NCI-H748 (cell line): ENCODE data around the gene F3.

ENCODE experiments used
- DNase-seq: peaks from one replicate; lab custom pipeline; 2025; ENCODE audit not compliant: unreplicated experiment; lab: John Stamatoyannopoulos, UW

The F3 gene

DNA sequence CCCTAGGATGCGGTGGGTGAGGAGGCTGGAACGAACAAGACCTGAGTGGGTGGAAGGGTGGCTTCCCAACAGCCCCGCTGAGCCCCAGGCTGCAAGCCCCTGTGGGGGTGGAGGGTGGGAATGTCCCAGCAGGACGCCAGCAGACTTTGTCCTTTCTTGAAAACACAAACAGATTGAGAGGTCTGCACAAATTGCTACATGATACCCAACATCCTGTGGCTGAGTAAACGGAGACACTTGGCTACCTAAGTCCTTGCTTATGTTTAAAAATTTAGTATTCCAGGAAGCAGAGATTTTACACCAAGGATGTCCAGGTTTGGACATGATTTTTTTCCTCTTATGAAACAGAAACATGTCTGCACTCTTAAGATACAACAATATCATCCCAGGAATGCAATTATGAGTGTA, 11.8 kb upstream of the F3 start:
- DNase-seq, result peak; percentile 14

DNA sequence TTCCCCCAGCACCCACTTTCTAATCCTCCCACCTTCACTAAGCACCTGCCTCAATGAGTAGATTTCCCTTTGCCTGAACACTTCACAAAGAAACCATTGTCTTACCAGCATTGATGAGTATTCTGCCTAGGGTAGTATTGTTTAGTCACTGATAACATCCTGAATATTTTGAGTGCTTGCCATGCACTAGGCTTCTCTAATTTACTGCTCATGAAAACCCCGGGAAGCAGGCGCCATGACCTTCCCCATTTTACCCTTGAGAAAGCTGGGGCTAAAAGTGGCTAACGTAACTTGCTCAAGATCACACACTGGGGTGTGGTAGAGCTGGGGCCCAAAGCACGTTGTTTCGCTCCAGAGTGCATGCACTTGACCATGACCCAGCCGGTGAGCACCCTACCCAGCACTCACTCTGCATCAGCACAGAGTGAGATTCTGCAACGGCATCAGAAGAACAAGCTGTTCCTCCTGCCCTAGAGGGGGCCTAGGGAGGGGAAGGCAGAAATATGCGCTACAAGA, 10.6 kb upstream of the F3 start:
- DNase-seq, result no peak

DNA sequence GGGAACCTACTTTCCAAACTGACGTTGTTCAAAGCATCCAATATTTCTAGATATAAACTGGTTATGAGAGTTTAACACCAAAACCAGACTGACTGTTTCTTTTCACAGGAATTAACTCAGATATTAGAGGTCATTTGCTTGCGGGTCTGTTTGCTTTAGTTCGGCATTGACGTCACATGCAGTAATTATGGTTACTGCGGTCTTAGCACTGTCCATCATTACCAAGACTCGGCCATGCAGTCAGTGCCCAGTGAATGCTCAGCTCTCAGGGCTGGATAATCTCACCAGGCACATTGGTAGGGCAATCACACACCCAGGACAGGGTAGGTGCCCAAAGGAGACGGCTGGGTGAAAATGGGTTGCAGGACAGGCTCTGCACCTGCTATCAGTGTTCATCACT, 9.9 kb upstream of the F3 start:
- DNase-seq, result no peak

DNA sequence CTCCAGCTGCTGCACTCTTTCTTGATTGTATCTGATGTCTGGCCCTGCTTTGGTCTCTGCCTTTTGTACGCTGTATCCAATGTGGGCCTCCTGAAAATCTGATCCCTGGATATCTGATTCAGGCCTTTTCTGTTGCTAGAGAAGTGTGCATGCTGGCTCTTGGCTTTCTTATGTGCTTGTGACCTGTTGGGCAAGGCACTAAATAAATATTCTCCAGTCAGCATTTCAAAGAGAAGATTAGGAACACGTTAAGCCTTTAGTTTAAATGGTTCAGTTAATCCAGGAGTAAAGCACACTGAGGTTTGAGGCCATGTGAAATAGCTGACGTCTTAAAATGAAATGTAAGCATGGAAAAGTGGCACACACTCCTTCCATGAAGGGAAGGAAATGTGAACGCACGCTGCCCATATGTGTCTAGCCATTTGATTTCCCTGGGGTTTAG, 9.3 kb upstream of the F3 start:
- DNase-seq, result no peak

DNA sequence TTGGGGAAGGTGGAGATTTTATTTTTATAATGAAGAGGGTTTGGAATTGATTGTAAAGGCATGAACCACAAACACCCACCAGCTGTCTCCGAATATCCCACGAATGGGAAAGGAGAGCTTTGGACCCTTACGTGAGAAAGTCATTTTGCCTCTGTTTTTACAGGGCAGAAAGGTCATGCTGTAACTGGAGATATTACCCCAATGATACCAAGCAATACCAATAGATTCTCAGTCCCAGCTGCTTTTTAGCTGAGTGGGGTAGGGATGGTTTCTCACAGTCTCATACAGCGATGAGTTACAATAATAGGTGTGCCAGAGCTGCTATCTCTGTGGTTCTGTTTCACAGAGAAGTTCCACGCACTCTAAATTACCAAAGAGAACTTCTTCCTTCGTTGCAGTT, 8.8 kb upstream of the F3 start:
- DNase-seq, result no peak

DNA sequence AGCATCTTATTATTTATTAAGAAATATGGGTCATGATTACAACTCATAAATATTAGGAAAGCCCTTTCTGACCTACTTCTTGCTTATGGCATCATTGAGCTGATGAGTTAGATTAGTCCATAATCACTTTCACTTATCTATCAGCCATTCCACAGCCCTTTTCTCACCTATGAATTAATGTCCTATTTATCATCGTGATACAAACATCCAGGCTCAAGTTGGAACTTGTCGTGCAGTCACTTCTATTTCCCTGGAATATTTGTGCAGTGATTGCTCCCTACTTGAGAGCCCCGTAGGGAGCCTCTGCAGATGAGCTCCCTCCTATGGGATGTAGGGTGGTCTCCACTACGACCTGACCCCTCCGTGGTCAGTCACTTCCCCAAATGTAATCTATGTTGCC, 8.1 kb upstream of the F3 start:
- DNase-seq, result no peak

DNA sequence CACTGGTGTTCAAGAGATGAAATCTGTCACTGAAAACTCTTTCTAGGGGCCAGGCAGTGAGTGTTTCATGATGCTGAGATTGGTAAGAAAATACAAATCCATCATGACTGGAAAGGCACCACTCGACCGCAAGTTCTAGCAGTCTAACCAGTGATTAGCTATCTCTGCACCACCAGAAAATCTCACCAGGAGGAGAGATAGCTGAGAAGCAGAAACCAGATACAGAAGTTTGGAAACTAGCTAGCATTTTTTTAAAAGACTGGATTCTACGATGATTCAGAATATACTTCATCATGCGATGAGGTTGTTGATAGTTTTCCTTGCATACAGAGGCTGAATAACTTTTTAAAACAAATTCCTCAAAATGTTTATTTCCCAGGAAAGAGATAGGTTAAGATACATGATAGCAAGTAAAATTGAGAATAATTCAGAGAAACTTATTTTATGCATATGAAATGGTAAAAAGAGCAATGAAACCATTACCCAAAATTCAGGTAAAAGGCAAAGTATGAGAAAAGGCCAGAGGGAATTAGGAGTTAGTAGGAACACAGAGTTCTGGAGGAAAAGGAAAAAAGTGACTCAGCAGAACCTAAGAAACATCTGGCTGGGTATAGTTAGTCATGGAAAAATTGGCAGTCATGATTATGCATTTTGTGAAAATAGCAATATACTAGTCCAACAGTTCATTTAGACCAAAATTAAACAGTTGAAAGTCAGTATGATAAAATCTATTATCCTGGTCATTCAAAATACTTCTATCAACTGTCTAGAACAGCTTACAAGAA, 3.3 kb upstream of the F3 start:
- DNase-seq, result no peak

DNA sequence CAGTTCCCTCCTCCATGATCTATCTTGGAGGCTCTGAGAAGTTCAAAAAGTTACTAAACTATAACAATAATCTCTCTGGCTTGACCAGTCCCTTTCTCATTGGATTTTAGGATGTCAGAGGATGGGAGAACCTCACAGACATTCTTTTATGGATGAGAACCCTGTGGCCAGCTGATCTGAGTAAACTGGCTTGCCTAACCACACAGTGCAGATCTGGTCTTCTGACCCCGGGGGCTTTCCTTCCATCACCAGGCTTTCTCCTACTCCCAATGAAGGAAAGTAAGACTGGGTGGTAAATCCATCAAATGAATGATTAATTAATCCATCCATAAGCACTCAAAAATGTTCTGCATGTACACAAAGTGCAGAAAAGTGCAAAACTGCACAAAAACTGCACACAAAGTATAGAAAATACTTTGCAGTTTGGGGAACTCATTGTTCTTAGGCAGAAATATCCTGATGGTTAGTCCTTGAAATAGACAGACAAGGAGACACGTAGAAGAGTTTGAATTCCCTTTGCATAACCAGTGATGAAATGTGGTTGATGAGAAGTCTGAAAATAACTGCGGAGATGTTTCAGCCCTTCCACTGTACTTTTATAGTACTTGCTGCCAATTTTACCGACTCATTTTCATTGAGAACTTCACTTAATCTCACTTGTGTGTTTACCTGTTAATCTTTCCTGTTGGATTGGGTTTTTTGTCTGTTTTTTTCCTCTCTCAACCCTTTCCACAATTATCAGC, 2.5 kb upstream of the F3 start:
- no peak for DNase-seq

DNA sequence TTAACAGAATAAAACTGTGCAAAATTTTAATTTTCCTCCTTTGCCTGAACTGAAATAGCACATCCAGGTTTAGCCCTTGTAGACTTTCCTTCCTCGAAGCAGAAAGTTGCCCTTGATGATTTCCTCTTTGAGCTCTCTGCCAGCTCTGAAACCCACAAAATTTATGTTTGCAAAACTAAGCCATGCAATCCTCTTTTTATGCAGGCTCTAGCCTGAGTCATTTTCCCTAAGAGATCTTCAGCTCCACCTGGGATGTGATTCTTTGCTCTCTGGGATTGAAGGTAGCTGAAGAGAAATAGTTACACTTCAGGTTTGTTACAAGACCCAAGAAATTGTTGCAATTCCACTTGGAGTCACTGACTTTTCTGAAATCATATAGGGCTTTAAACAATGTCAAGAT, 1.4 kb upstream of the F3 start:
- DNase-seq, result no peak

DNA sequence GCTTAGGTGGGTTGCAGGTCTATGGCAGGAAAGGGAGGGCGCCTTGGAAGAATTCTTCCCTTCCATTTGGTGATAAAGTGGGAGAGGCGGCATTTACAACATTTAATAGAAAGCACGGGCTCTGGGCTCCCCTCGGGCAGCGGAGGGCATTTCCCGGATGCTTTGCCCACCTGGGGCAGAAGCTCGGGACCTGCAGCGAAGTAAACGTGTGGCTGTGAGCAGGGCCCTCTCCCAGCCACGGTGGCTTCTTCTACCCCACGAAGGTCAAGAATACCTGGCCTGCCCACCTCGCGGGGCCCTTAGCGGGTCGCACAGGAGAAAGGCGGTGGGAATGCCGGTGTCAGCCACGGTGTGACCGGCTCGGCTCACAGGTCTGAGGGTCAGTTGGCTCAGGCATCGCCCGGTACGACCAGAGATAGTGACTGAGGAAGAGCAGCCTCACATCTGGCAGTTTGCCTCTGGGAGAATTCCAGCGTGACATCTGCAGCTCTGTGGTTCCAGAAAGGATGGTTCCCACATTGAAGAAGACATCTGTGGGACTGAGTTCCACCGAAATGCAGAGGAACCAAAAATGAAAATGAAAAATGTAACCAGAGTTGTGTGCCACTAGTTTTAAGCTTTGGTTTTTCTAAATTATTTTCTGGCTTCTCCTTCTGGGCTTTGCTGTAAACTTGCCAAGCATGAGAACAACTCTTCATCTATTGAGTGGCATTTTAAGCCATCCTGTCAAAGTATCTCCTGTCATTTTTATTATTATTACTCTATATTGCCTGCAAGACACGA, 720 bp upstream of the F3 start:
- DNase-seq, result no peak

DNA sequence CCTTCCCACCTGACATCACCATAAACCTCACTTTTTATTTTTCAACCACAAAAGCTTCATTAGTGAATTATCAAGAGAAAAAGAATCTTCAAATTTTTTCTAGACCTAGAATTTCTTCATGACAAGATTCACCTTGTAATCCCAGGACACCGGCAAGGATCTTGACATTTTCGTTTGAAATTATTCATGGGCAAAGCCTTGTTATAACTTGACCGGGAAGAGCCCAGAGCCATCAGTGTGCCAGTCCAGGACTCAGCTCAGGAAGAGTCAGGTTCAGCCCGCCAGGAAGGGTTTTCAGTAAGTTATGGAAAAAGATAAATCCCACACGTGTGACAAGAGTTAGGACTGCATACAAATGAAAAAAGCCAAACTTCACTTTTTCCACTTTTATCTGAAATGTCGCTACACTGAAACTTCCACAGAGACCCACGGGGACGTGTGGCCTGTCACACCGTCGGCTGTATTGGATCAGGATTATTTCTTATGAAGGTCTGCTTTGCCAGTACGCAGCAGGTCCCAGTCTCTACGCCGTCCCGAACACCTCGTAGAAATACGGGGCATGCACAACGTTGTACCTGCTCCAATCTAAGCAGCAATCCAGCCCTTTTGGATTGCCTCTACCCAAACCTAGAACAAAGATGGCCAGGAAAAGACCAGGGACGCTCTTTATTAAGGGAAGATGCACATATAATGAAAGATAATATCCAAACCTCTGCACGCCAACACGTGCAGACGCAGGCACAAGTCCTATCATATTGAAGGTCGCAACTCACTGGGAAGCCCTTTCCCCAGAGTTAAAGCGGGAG, 916 bp downstream of the F3 start:
- DNase-seq, result peak; percentile 45

DNA sequence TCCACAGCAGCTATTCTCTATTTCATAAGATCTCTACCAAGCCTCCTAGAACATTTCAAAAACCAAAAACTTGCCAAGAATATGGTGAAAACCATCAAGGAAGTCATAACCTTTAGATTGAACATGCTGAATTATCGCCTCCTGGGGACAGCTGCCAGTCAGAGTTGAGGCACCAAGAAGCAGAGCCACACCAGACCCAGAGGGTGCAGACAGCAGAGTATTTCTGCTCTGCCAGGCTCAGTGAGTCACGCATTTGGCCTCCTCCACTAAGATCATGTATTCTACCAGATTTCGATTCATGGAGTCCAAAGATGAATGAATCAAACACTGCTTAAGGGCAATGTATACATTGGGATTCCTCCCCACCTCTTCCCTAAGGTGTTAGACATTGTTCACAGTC, 2.1 kb downstream of the F3 start:
- DNase-seq, result no peak

DNA sequence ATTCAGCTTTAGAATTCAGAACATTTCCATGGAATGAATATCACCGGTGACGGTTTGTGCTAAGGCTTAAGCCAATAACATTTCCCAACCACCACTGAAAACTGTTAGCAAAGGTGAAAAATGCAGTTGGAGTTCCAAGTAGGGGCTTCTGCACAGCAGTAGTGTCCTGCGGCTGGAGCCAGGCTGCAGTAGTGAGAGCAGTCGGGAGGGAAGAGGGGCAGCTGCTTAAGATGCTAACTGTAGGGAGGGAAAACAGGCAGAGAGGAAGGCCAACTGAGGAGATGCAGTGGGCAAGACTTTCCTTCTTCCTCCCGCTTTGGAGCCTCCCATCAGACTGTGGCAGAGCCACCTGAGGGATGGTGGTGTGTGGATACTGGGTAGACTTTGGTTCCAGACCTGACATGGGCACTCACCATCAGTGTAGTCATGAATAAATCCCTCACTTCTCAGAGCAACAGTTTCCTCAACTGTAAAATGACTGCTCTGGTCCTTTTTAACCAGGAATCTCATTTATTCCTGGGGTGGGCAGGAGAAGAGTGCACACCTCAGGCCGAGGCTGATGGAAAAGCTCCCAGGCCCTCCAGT, 3.2 kb downstream of the F3 start:
- DNase-seq, result no peak

DNA sequence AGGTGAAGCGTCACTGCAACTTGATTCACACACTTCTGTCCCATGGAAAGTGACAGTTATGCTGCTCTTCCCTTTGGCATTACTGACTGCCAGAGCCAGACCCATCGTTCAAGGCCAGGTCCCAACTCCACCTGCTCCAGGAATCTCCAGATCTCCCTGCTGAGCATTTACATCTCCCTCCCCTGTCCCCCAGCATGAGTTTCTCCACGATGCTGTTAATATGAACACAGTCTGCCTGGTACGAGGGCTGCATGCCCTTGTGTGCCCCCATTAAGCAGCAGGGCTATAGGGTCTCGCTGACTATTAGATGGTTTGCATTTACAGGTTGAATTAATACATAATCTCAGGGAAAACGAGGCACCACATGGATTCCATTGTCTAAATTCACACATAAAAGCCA, 4.3 kb downstream of the F3 start:
- no peak for DNase-seq

DNA sequence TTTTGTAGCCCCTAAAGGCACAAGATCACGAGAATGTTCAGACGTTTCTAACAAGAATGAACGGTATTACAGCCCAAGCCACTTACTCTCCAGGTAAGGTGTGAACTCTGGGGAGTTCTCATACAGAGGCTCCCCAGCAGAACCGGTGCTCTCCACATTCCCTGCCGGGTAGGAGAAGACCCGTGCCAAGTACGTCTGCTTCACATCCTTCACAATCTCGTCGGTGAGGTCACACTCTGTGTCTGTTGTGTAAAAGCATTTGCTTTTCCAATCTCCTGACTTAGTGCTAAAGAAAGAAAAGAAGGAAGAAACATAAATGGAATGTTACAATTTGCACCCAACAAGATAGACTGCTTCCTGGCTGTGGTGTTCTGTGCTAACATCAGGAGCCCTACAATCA, 5.7 kb downstream of the F3 start:
- no peak for DNase-seq

DNA sequence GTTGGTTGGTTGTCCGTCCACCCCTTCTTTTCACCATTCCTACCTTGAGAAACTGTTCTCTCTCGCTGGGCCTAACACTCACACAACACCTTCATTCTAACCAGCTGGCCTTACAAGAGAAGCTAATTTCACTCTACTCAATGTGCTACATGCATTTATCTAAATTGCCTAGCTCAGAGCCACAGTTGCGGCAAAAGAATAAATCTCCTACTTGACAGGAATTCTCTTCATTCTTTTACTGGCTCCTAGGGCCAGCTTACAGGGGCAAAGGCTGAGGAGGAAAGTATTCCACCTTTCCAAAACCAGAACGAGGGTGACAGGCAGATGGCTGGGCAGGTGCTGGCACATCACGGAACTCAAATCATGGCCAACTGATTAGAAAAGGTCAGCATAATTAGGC, 6.5 kb downstream of the F3 start:
- peak; percentile 44 for DNase-seq

DNA sequence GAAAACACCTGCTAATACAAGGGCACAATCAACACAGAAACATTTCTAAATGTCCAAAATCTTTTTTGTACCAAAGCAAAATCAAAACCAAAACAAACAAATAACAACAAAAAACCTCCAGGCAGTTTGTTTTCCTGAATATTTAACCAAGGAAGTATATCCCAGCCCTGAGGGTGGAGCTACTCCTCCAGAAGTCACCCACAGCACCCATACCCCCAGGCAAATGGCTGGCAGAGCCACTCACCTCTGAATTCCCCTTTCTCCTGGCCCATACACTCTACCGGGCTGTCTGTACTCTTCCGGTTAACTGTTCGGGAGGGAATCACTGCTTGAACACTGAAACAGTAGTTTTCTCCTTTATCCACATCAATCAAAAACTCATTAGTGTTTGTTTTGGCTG, 9.5 kb downstream of the F3 start:
- no peak for DNase-seq

DNA sequence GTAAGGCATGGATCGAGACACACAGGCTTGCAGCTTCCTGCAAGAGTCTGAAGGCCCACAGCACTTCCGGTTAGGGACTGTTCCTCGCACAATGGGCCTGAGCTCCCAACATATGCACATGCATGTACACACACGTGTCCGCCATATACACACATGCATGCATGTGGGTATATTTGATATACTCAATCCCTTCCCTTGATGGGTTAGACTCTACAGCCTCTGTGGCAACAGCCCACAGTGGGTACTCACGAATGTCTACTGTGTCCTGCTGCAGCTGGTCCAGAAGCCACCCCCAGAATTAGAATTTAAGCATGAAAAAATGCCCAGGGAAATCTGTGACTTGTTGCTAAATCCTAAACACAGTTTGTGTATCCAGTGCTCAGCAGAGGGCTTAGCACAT, 9.9 kb downstream of the F3 start:
- DNase-seq, result no peak

DNA sequence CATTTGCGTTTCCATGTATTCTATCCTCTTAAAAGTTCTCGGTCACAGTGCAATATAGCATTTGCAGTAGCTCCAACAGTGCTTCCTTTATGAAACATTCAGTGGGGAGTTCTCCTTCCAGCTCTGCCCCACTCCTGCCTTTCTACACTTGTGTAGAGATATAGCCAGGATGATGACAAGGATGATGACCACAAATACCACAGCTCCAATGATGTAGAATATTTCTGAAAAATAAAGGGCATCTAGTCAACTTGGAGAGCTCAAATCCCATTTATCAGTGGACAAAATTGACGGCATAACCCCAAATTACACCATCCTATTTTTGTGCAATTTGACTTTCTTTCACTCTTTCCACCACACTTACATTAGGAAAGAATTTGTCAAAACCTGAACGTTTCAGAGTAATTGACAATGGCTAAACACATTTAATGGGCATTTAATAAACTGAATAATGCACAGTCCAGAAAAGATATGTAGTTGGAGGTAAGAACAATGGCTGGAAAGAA, 11.1 kb downstream of the F3 start:
- DNase-seq, result no peak

DNA sequence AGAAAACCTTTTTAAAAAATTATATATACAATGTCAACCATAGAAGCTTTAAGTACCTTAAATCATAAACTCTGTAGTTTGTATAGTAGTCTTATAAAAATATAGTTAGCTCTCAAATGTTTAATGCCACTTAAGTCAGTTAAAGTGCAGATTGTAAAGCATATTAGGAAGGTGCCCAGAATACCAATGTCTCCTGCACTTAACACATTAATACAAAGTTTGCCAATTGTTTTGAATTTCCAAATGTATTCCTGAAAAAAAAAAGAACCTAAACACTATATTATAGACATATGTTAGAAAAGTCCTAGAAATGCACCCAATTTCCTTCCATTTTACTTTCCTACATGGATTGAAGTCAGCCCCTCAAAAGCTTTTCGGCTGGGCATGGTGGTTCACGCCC, 12.1 kb downstream of the F3 start:
- DNase-seq, result no peak
